ENCODE measurements around the gene USP36. TPM values are rescaled to one million over a fixed set of nuclear protein-coding genes. Genes with fewer than 3 reads are reported as not detected.

USP36 gene
- polyA plus RNA-seq, 1 donor (not counting 4 experiments of a cell fraction or from before 2014, with no cell fraction given), result 25.2 TPM

DNA sequence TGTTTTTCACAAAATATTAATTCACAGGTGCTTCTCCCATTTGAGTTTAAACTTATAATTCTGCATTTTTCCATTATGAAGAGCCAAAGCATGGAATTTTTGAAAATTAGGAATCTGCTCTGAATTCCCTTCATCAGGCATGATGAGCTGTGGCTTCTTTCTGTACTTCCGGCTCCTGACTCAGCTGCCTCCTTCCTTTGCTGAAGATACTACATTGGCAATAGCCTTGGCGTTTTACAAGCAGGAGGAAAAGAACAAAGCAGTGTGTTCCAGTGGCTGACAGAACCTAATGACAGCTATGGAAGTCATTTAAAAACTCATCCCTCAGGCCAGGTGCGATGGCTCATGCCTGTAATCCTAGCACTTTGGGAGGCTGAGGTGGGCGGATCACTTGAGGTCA lies 18.4 kb upstream of the USP36 start:
- FAIRE-seq, result no peak
- dilution Hi-C loops (cut with MboI; ENCODE audit: extremely low pct_ligation_motif_present, low sequenced_read_pairs), result no loop called here
- TF ChIP-seq, protein P1, sequence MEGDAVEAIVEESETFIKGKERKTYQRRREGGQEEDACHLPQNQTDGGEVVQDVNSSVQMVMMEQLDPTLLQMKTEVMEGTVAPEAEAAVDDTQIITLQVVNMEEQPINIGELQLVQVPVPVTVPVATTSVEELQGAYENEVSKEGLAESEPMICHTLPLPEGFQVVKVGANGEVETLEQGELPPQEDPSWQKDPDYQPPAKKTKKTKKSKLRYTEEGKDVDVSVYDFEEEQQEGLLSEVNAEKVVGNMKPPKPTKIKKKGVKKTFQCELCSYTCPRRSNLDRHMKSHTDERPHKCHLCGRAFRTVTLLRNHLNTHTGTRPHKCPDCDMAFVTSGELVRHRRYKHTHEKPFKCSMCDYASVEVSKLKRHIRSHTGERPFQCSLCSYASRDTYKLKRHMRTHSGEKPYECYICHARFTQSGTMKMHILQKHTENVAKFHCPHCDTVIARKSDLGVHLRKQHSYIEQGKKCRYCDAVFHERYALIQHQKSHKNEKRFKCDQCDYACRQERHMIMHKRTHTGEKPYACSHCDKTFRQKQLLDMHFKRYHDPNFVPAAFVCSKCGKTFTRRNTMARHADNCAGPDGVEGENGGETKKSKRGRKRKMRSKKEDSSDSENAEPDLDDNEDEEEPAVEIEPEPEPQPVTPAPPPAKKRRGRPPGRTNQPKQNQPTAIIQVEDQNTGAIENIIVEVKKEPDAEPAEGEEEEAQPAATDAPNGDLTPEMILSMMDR (optimal IDR thresholded peaks at IDR 0.05 in 1 of 3, IDR thresholded peaks at IDR 0.05 in 1 of 3, conservative IDR thresholded peaks at IDR 0.05 in 1 of 3; ENCODE audit: extremely low read depth in 1 of 3, insufficient read depth in 2 of 3, low read length in 3 of 3), result no peak
- no peak for TF ChIP-seq EZH2 (IDR thresholded peaks at IDR 0.05; ENCODE audit: low read length)
- H3K4me1 ChIP-seq (ENCODE audit: control insufficient read depth, extremely low read depth, insufficient read depth, low read length), result peaks cover 5% of the 10 kb centered on the region
- H3K9me1 ChIP-seq (ENCODE audit: control insufficient read depth, extremely low read depth, insufficient read depth, low read length), result no peaks in the 10 kb centered on the region
- no peak overlapping the region for H3K4me2 ChIP-seq (ENCODE audit: control insufficient read depth, extremely low read depth, insufficient read depth, low read depth, low read length)
- no peaks in the 10 kb centered on the region for H4K20me1 ChIP-seq (ENCODE audit: control insufficient read depth, extremely low read depth, insufficient read depth, low read length)
- H3K27ac ChIP-seq (ENCODE audit: control insufficient read depth, insufficient read depth, low read length), result no peak overlapping the region
- H3K4me3 ChIP-seq (ENCODE audit: control insufficient read depth in 2 of 3, extremely low read depth in 1 of 3, insufficient read depth in 2 of 3, low read depth in 1 of 3, low read length in 3 of 3), result no peak overlapping the region
- H3K9me3 ChIP-seq (ENCODE audit: control insufficient read depth, low read depth, low read length), result no peaks in the 10 kb centered on the region
- H3K9ac ChIP-seq (ENCODE audit: control insufficient read depth, extremely low read depth, insufficient read depth, low read length), result no peak overlapping the region
- H3K79me2 ChIP-seq (ENCODE audit: control insufficient read depth, insufficient read depth, low read length), result no peaks in the 10 kb centered on the region
- no peak overlapping the region for H2AFZ ChIP-seq (ENCODE audit: control insufficient read depth, low read length)
- H3K27me3 ChIP-seq (ENCODE audit: control insufficient read depth, extremely low read depth, insufficient read depth, low read length), result peaks cover 3% of the 10 kb centered on the region
- no peaks in the 10 kb centered on the region for H3K36me3 ChIP-seq (ENCODE audit: control insufficient read depth in 2 of 2, extremely low read depth in 1 of 2, insufficient read depth in 2 of 2, low read length in 2 of 2)
- DNase-seq (ENCODE audit: low read depth, low spot score), result no peak

DNA sequence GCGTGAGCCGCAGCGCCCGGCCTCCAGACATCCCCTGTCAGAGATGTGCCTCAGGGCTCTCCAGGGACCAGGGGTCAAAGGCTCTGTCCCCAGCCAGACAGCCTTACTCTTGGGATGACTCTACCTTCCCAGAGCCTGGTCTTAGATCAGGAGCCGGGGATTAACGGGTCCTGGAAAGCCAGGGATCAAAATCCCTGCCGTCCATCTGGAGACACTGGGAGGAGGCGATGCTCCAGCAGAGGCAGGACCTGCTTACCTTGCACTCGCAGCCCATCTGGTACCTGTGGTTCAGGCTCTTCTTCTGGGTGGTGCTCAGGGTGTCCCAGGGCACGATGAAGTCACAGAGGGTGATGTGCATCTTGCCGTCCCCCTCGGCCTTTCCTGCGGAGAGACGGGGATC lies 16.7 kb upstream of the USP36 start:
- H3K9me3 ChIP-seq (ENCODE audit: control insufficient read depth, low read depth, low read length), result no peaks in the 10 kb centered on the region
- no peaks in the 10 kb centered on the region for H3K79me2 ChIP-seq (ENCODE audit: control insufficient read depth, insufficient read depth, low read length)
- dilution Hi-C loops (cut with MboI; ENCODE audit: extremely low pct_ligation_motif_present, low sequenced_read_pairs), result no loop called here
- H3K4me2 ChIP-seq (ENCODE audit: control insufficient read depth, extremely low read depth, insufficient read depth, low read depth, low read length), result no peak overlapping the region
- H3K4me3 ChIP-seq (ENCODE audit: control insufficient read depth in 2 of 3, extremely low read depth in 1 of 3, insufficient read depth in 2 of 3, low read depth in 1 of 3, low read length in 3 of 3), result no peak overlapping the region
- peaks cover 4% of the 10 kb centered on the region for H3K4me1 ChIP-seq (ENCODE audit: control insufficient read depth, extremely low read depth, insufficient read depth, low read length)
- no peak overlapping the region for H3K9ac ChIP-seq (ENCODE audit: control insufficient read depth, extremely low read depth, insufficient read depth, low read length)
- peaks cover 3% of the 10 kb centered on the region for H3K27me3 ChIP-seq (ENCODE audit: control insufficient read depth, extremely low read depth, insufficient read depth, low read length)
- no peak for FAIRE-seq
- no peaks in the 10 kb centered on the region for H3K36me3 ChIP-seq (ENCODE audit: control insufficient read depth in 2 of 2, extremely low read depth in 1 of 2, insufficient read depth in 2 of 2, low read length in 2 of 2)
- no peak overlapping the region for H2AFZ ChIP-seq (ENCODE audit: control insufficient read depth, low read length)
- no peaks in the 10 kb centered on the region for H4K20me1 ChIP-seq (ENCODE audit: control insufficient read depth, extremely low read depth, insufficient read depth, low read length)
- H3K9me1 ChIP-seq (ENCODE audit: control insufficient read depth, extremely low read depth, insufficient read depth, low read length), result no peaks in the 10 kb centered on the region
- H3K27ac ChIP-seq (ENCODE audit: control insufficient read depth, insufficient read depth, low read length), result no peak overlapping the region
- no peak for DNase-seq (ENCODE audit: low read depth, low spot score)
- TF ChIP-seq, protein P1 (optimal IDR thresholded peaks at IDR 0.05 in 1 of 3, IDR thresholded peaks at IDR 0.05 in 1 of 3, conservative IDR thresholded peaks at IDR 0.05 in 1 of 3; ENCODE audit: extremely low read depth in 1 of 3, insufficient read depth in 2 of 3, low read length in 3 of 3), result no peak
- no peak for TF ChIP-seq EZH2 (IDR thresholded peaks at IDR 0.05; ENCODE audit: low read length)
